HG03097 (cell line): Measurements from ENCODE around the gene SPTLC2.
"Not testable (repeated sequence)": the region's sequence is repeated elsewhere in the genome, so short reads cannot be mapped to it uniquely, and the experiment has no call there.

ENCODE experiments used
- ATAC-seq: cut with Tn5 transposase; IDR thresholded peaks from one replicate; pipeline ENCODE4 v1.9.1; 2021; ENCODE audit not compliant: unreplicated experiment, low FRiP score

The SPTLC2 gene

GRCh38 chr14:77554816-77555599 lies 61.4 kb downstream of the SPTLC2 start:
- ATAC-seq, result no peak

GRCh38 chr14:77554207-77554606 lies 62.2 kb downstream of the SPTLC2 start:
- ATAC-seq, result peak; percentile 58

GRCh38 chr14:77549451-77549850 lies 67.0 kb downstream of the SPTLC2 start:
- no peak for ATAC-seq

GRCh38 chr14:77547512-77548180 lies 68.8 kb downstream of the SPTLC2 start:
- no peak for ATAC-seq

GRCh38 chr14:77545171-77545570 lies 71.3 kb downstream of the SPTLC2 start:
- not testable (repeated sequence) for ATAC-seq

- ATAC-seq, result no peak
Measured at GRCh38 chr14:77544571-77544970, 71.9 kb downstream of the SPTLC2 start.

- ATAC-seq, result no peak
Measured at GRCh38 chr14:77543637-77544334, 72.7 kb downstream of the SPTLC2 start.

- ATAC-seq, result no peak
Measured at GRCh38 chr14:77543240-77543551, 73.2 kb downstream of the SPTLC2 start.

- no peak for ATAC-seq
Measured at GRCh38 chr14:77542421-77543239, 73.8 kb downstream of the SPTLC2 start.

GRCh38 chr14:77541905-77542304 lies 74.5 kb downstream of the SPTLC2 start:
- no peak for ATAC-seq

- ATAC-seq, result not testable (repeated sequence)
Measured at GRCh38 chr14:77536951-77537350, 79.5 kb downstream of the SPTLC2 start.

GRCh38 chr14:77531071-77531470 lies 85.4 kb downstream of the SPTLC2 start:
- no peak for ATAC-seq

- ATAC-seq, result no peak
Measured at GRCh38 chr14:77529963-77530362, 86.5 kb downstream of the SPTLC2 start.

- ATAC-seq, result no peak
Measured at GRCh38 chr14:77529213-77529612, 87.2 kb downstream of the SPTLC2 start.

GRCh38 chr14:77528701-77529100 lies 87.7 kb downstream of the SPTLC2 start:
- not testable (repeated sequence) for ATAC-seq

GRCh38 chr14:77526266-77526665 lies 90.2 kb downstream of the SPTLC2 start:
- no peak for ATAC-seq

GRCh38 chr14:77524536-77524935 lies 91.9 kb downstream of the SPTLC2 start:
- no peak for ATAC-seq

- ATAC-seq, result no peak
Measured at GRCh38 chr14:77523109-77523508, 93.3 kb downstream of the SPTLC2 start.

GRCh38 chr14:77520555-77520954 lies 95.9 kb downstream of the SPTLC2 start:
- no peak for ATAC-seq

- no peak for ATAC-seq
Measured at GRCh38 chr14:77516126-77516525, 100.3 kb downstream of the SPTLC2 start.
